T-helper 17 cell (primary cell): ENCODE results near the gene MYO1D. TPM values are rescaled to one million over a fixed set of nuclear protein-coding genes. Genes with fewer than 3 reads are reported as not detected.
"Not testable (repeated sequence)": the region's sequence is repeated elsewhere in the genome, so short reads cannot be mapped to it uniquely, and the experiment has no call there.

ENCODE experiments used
- ATAC-seq: fragments of 150-1000 bp; cut with Tn5 transposase; 2 replicates; pipeline ENCODE4 v1.10.0; 2021; ENCODE audit warnings: mild to moderate bottlenecking, moderate library complexity
- DNase-seq, 3 donors: peaks; one replicate each; pipeline versions ENCODE4 v3.0.0 to v3.0.0-alpha.2; 2020 to 2021
- H3K9me3 ChIP-seq: one replicate; pipeline ENCODE4 v1.7.0; 2013; ENCODE audit warnings: low read length, mild to moderate bottlenecking; ENCODE audit not compliant: control insufficient read depth, poor library complexity, severe bottlenecking
- H3K27ac Mint-ChIP-seq: one replicate; pipeline ENCODE4 v1.8.0; 2022; ENCODE audit warnings: mild to moderate bottlenecking, moderate library complexity, mixed read lengths
- H3K27me3 Mint-ChIP-seq: one replicate; pipeline ENCODE4 v1.8.0; 2022; ENCODE audit warnings: mixed read lengths
- H3K36me3 Mint-ChIP-seq: one replicate; pipeline ENCODE4 v1.8.0; 2022; ENCODE audit warnings: low read depth, mixed read lengths
- H3K4me1 Mint-ChIP-seq: one replicate; pipeline ENCODE4 v1.8.0; 2022; ENCODE audit warnings: mild to moderate bottlenecking, mixed read lengths
- H3K4me3 Mint-ChIP-seq: one replicate; pipeline ENCODE4 v1.8.0; 2022; ENCODE audit warnings: mild to moderate bottlenecking, moderate library complexity, mixed read lengths
- total RNA-seq, 4 donors: library from RNA in 2 of 4; stranded (reverse) in 2 of 4; gene quantifications; one replicate each; pipeline ENCODE4 v1.2.3 and lab custom pipeline; 2022 to 2026

The MYO1D gene
- total RNA-seq, 2 donors from 2014 or later: 9.1 to 12.4 TPM

DNA sequence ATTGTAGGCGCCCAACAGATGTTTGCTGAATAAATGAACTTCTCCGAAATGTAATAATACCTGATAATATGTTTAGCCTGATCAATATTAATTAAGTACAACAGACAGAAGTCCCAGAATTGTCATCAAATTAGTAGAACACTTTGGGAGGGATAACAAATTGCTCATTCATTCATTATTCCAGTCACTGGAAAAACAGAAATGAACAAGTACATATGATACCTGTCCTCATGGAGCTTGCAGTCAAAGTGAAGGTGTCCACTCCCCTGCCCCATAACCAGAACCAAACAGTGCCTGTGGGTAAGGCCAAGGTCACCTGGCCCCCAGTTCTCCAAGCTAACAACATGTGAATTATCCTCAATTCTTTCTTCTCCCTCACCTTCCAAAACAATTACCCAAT, 42.8 kb downstream of the MYO1D start:
- Mint-ChIP-seq H3K27ac (no peak overlapping the region), H3K27me3 (peaks cover 5% of the 10 kb centered on the region), H3K4me1 (peaks cover 9% of the 10 kb centered on the region), H3K4me3 (no peak overlapping the region), H3K36me3 (peaks cover 3% of the 10 kb centered on the region)
- H3K9me3 ChIP-seq: no peaks in the 10 kb centered on the region
- ATAC-seq (no peak), DNase-seq (no peak)

DNA sequence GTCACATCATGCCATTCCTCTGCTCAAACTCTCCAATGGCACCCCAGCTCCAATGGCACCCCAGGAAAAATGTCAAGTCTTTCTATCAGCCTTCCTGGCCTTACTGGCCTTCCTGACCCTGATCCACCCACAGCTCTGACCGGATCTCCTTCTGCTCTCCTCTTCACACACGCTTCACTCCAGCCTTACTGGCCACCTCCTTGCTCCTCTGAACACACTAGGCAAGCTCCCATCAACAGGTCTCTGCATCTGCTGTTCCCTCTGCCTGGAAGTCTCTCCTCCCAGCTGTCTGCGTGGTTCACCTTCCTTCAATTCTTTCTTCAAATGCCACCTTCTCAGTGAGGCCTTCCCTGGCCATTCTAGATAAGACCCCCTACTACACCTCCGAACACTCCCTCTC, 43.4 kb downstream of the MYO1D start:
- peaks cover 3% of the 10 kb centered on the region for H3K36me3 Mint-ChIP-seq
- peaks cover 11% of the 10 kb centered on the region for H3K4me1 Mint-ChIP-seq
- peaks cover 5% of the 10 kb centered on the region for H3K27me3 Mint-ChIP-seq
- no peak for DNase-seq
- H3K27ac Mint-ChIP-seq: no peak overlapping the region
- no peak for ATAC-seq
- H3K4me3 Mint-ChIP-seq: no peak overlapping the region
- H3K9me3 ChIP-seq: no peaks in the 10 kb centered on the region

DNA sequence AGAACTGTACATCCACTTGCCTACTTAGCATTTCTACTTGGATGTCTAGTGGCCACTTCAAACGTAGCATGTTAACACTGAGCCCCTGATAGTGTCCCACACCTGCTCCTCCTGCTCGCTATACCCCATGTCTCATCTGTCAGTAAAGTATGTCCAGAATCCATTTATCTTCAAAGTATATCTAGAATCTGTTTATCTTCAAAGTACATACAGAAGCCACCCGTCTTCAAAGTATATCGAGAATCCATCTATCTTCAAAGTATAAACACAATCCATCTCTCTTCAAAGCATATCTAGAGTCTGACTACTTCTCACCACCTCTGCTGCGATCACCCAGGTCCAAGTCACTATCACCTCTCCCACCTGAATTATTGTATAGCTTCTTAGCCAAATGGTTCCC, 43.8 kb downstream of the MYO1D start:
- DNase-seq (no peak), ATAC-seq (no peak)
- Mint-ChIP-seq H3K4me3 (no peak overlapping the region), H3K4me1 (peaks cover 11% of the 10 kb centered on the region), H3K27me3 (peaks cover 5% of the 10 kb centered on the region), H3K36me3 (peaks cover 3% of the 10 kb centered on the region), H3K27ac (no peak overlapping the region)
- no peaks in the 10 kb centered on the region for H3K9me3 ChIP-seq

DNA sequence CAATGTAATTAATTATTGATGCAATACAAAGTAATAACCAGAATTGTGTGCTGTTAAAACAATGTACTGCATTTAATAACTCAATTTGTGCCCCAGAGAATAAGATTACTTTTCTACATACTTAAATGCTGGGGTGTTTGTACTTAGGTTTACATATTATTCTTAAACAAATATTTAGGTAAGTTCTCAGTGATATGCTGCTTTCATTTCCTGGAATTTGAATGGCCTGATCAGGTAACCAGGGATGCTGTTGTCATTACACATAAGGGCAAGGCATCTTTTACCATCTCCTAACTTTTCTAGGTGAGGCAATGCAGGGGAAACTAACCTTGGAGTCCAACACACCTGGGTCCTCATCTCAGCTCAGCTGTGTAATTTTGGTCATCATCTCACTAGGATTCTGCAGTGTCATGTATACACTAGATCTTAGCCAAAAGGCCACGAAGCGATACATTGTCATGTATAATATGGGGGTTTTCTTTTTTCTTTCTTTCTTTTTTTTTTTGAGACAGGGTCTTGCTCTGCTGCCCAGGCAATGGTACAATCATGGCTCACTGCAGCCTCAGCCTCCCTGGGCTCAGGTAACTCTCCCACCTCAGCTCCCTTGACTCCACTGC, 45.2 kb downstream of the MYO1D start:
- Mint-ChIP-seq H3K4me1 (peaks cover 11% of the 10 kb centered on the region), H3K4me3 (no peak overlapping the region), H3K36me3 (peaks cover 5% of the 10 kb centered on the region), H3K27ac (no peak overlapping the region), H3K27me3 (peaks cover 15% of the 10 kb centered on the region)
- DNase-seq (no peak), ATAC-seq (no peak)
- no peaks in the 10 kb centered on the region for H3K9me3 ChIP-seq

DNA sequence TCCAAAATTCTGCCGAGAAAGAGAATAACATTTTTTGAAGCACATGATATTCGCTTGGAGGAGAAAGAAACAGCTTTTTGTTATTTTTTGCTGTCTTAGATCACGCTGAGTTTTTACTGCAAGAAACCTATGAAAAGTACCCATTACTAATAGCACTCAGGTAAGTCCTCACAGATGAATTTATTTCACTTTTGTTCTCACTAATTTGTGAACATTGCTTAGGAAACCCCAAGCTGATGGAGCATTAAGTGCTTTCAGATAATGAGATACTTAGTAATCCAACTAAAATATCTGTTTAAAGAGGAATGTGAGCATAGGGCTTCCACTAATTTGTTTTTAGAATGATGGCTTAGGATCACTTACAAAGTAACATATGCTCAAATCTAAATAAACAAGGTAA, 45.7 kb downstream of the MYO1D start:
- Mint-ChIP-seq H3K36me3 (peaks cover 5% of the 10 kb centered on the region), H3K4me3 (no peak overlapping the region), H3K27me3 (peaks cover 15% of the 10 kb centered on the region), H3K4me1 (peaks cover 11% of the 10 kb centered on the region), H3K27ac (no peak overlapping the region)
- no peaks in the 10 kb centered on the region for H3K9me3 ChIP-seq
- ATAC-seq (no peak), DNase-seq (no peak)

DNA sequence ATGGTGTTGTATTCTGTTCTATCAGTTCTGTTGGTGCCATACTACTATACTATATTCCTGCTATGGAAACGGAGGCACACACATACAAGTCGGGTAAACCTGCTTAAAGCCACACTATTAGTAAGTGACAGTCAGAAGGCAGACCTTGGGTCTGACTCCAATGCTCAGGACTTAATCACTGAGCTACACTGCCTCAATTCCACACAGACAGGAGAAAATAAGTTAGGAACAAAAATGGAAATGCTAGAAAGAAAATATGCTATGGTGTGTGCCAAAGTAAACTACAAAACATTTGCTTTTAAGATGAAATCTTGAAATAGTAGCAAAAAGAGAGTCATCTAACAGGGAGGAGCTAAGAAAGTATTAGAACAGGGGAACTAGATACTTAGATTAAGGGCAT, 48.1 kb downstream of the MYO1D start:
- peaks cover 5% of the 10 kb centered on the region for H3K36me3 Mint-ChIP-seq
- H3K9me3 ChIP-seq: no peaks in the 10 kb centered on the region
- H3K27me3 Mint-ChIP-seq: peaks cover 15% of the 10 kb centered on the region
- no peak overlapping the region for H3K27ac Mint-ChIP-seq
- no peak for ATAC-seq
- peaks cover 8% of the 10 kb centered on the region for H3K4me1 Mint-ChIP-seq
- no peak for DNase-seq
- H3K4me3 Mint-ChIP-seq: no peak overlapping the region

DNA sequence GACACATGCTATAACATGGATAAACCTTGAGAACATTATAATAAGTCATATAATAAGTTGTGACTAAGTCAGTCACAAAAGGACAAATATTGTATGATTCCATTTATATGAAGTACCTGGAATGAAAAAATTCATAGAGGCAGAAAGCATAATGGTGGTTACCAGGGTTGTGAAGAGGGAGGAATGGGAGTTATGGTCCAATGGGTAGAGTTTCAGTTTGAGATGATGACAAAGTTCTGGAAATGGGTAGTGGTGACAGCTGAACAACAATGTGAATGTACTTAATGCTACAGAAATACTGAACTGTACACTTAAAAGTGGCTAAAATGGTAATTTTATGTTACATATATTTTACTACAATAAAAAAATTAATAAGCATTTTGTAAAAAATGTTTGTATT, 49.7 kb downstream of the MYO1D start:
- H3K9me3 ChIP-seq: no peaks in the 10 kb centered on the region
- no peak for ATAC-seq
- no peak overlapping the region for H3K4me3 Mint-ChIP-seq
- H3K36me3 Mint-ChIP-seq: peaks cover 2% of the 10 kb centered on the region
- no peak for DNase-seq
- H3K4me1 Mint-ChIP-seq: peaks cover 8% of the 10 kb centered on the region
- no peak overlapping the region for H3K27ac Mint-ChIP-seq
- H3K27me3 Mint-ChIP-seq: peaks cover 10% of the 10 kb centered on the region

DNA sequence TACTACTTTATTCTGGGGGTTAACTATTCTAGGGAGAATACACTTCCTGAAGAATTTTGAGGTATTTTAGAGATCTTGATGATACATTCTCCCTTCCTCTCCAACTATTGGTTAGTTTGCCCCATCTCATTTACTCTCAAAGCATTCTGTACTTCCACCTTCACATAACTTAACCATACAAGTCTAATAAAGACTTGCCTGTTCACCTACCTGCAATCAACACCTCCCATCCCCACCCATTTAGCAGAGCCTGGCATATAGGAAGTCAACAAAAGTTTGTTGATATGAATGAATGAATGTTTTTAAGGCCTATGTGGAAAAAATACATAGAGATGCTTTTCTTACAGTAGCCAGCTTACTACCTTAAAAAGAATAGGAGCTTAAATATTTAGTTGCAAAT, 50.8 kb downstream of the MYO1D start:
- no peaks in the 10 kb centered on the region for H3K9me3 ChIP-seq
- H3K27ac Mint-ChIP-seq: no peak overlapping the region
- no peak for DNase-seq
- peaks cover 2% of the 10 kb centered on the region for H3K36me3 Mint-ChIP-seq
- peaks cover 8% of the 10 kb centered on the region for H3K4me1 Mint-ChIP-seq
- H3K27me3 Mint-ChIP-seq: peaks cover 16% of the 10 kb centered on the region
- ATAC-seq: no peak
- no peak overlapping the region for H3K4me3 Mint-ChIP-seq

DNA sequence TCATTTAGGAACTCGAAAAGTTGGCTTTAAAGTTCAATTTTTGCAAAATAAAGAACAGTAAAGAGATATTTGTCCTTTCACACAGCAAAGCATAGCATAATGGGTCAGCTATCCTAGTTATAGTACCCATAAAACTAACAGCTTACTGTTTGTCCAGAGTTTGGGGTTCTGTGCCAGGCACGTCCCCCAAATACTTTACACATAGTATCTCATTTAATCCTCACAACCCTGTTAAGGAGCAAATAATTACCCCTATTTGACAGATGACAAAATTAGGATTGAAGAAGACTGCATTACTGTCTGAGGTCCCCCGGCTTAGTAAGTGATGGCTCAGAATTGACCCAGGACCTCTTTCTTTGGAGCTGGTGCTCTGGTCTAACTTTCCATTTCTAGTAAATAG, 52.6 kb downstream of the MYO1D start:
- H3K4me3 Mint-ChIP-seq: no peak overlapping the region
- H3K27ac Mint-ChIP-seq: no peak overlapping the region
- H3K36me3 Mint-ChIP-seq: peaks cover 2% of the 10 kb centered on the region
- no peaks in the 10 kb centered on the region for H3K9me3 ChIP-seq
- no peak for DNase-seq
- ATAC-seq: no peak
- peaks cover 7% of the 10 kb centered on the region for H3K4me1 Mint-ChIP-seq
- peaks cover 27% of the 10 kb centered on the region for H3K27me3 Mint-ChIP-seq

DNA sequence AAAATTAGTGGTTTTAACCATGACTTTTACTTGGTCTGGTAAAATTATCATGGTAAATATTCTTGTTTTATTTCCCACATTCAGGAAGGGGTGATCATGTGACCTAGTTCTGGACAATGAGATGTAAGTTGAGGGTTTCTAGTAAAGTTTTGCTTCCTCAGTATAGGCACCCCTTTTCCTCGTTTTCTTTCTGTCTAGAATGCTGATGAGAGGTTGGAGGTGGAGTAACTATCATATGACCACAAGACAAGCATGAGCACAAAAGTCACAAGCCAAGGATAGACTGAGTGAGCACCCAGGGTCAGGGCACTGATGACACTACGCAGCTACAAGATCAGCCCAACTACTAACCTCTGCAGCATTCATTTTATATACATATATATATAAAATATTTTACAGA, 53.9 kb downstream of the MYO1D start:
- Mint-ChIP-seq H3K27me3 (peaks cover 27% of the 10 kb centered on the region), H3K36me3 (peaks cover 2% of the 10 kb centered on the region), H3K4me3 (no peak overlapping the region)

DNA sequence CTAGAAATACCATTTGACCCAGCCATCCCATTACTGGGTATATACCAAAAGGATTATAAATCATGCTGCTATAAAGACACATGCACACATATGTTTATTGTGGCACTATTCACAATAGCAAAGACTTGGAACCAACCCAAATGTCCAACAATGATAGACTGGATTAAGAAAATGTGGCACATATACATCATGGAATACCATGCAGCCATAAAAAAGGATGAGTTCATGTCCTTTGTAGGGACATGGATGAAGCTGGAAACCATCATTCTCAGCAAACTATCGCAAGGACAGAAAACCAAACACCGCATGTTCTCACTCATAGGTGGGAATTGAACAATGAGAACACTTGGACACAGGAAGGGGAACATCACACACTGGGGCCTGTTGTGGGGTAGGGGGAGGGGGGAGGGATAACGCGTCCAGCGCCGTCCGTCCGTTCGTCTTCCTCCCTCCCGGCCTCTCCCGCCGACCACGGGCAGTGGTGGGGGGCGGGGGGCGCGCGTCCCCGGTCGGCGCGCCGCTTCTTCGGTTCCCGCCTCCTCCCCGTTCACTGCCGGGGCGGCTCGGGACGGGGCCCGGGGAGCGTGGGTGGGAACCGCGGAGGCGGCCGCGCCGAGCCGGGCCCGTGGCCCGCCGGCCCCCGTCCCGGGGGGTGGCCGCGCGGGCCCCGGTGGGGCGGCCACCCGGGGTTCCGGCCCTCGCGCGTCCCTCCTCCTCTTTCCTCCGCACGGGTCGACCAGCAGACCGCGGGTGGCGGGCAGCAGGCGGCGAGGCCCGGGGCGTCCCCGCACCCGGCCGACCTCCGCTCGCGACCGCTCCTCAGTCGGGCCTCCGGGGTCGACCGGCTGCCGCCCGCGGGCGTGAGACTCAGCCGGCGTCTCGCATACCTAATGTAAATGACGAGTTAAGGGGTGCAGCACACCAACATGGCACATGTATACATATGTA, 54.7 kb downstream of the MYO1D start:
- peaks cover 22% of the 10 kb centered on the region for H3K27me3 Mint-ChIP-seq
- H3K9me3 ChIP-seq, H3K4me3 Mint-ChIP-seq, DNase-seq, H3K4me1 Mint-ChIP-seq, H3K27ac Mint-ChIP-seq, ATAC-seq, H3K36me3 Mint-ChIP-seq: not testable (repeated sequence)

More for the DNA sequence above, 53.9 kb downstream of the MYO1D start:
- ATAC-seq: no peak
- H3K9me3 ChIP-seq: no peaks in the 10 kb centered on the region
- Mint-ChIP-seq H3K27ac (no peak overlapping the region), H3K4me1 (peaks cover 2% of the 10 kb centered on the region)
- no peak for DNase-seq

DNA sequence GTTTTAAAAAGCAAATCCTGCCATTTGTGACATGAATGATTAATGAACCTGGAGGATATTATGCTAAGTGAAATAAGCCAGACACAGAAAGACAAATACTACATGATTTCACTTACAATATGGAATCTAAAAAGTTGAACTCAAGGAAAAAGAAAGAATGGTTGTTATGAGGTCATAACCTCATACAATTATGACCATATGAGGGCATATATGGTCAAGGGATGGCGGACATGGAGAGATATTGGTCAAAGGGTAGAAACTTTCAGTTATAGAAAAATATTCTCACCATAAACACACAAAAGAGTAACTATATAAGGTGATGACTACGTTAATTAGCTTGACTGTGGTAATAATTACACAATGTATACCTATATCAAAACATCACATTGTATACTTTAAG, 56.5 kb downstream of the MYO1D start:
- Mint-ChIP-seq H3K27ac (no peak overlapping the region), H3K27me3 (peaks cover 18% of the 10 kb centered on the region), H3K4me1 (peaks cover 6% of the 10 kb centered on the region), H3K4me3 (no peak overlapping the region), H3K36me3 (no peaks in the 10 kb centered on the region)
- ATAC-seq (no peak), DNase-seq (no peak)
- H3K9me3 ChIP-seq: no peaks in the 10 kb centered on the region

DNA sequence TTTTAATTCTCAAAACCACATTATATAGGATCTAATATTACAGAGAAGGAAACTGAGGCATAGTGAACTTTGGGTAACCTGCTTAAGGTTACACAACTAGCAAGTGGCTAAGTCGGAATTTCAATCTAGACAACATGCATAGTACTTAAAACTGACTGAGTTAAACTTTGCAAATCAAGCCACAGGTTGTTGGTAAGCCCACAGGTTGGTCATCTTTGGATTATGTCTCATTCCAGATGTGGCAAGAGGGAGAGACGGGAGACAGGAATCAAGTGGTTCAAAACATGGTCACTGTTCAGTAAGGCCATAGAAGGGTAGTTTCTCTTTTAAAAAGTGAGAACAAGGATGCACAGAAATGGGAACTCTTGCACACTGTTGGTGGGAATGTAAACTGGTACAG, 57.1 kb downstream of the MYO1D start:
- Mint-ChIP-seq H3K27ac (no peak overlapping the region), H3K36me3 (no peaks in the 10 kb centered on the region), H3K27me3 (peaks cover 18% of the 10 kb centered on the region), H3K4me3 (no peak overlapping the region), H3K4me1 (peaks cover 6% of the 10 kb centered on the region)
- ATAC-seq (no peak), DNase-seq (no peak)
- H3K9me3 ChIP-seq: no peaks in the 10 kb centered on the region

DNA sequence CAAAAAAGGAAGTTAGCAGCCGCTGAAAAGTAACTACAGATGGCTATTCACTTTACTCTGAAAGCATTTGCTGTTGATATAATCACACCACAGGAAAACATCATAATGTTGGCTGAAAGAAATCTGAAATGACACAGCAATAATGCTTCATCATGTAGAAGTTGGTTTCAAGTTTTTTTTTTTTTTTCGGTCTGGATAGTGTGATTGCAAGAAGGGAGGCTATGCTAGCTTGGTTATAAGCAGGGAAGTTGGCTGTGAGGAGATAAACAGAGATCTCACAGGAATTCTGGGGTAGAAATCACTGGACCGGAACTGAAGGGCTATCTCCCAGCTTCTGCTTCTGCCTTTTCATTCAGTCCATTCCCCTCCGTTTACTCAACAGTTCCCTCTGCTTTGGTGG, 57.9 kb downstream of the MYO1D start:
- peaks cover 7% of the 10 kb centered on the region for H3K4me1 Mint-ChIP-seq
- ATAC-seq (no peak), DNase-seq (no peak)
- H3K9me3 ChIP-seq: no peaks in the 10 kb centered on the region
- no peak overlapping the region for H3K27ac Mint-ChIP-seq
- H3K4me3 Mint-ChIP-seq: no peak overlapping the region
- peaks cover 18% of the 10 kb centered on the region for H3K27me3 Mint-ChIP-seq
- H3K36me3 Mint-ChIP-seq: no peaks in the 10 kb centered on the region
